GM10847 (cell line): ENCODE data around the gene PHF12.

Experiments
- POLR2A ChIP-seq: IDR thresholded peaks from 2 replicates; pipeline ENCODE4 v1.6.1; 2011; ENCODE audit not compliant: insufficient read length; ENCODE audit errors: extremely low read depth

The PHF12 gene

DNA sequence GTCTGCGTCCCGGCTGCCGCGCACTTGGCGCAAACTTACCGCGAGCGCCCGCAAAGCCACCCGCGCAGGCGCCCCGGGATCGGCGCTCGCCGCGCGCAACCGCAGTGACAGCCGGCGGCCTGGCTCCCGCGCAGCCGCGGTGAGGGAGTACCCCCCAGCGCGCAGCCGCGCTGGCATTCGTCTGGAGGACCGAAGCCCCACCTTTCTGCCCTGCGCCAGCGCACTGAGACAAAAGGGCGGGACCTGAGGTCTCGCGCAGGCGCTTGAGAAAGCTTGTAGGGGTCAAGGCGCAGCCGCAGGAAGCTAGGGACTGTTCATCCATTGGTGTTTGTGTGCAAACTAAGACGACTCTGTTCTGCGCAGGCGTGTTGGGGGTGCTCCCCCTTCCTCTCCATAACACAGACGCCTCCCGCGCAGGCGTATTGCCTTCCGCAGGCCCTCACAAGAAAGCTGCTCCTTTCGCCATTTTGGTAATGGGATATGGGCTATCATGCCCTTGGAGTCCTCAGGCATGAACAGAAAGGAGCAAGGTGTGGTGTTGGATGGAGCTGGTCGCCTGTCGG is at the start of gene PHF12:
Gene PHF12, minus strand, starts transcription at position 91 of the 563 bp plus-strand sequence. CDS start 558 bp downstream, outside the sequence.
- no peak for TF ChIP-seq POLR2A

GRCh38 chr17:29000973-29001372 is 49.7 kb upstream of the PHF12 start:
- TF ChIP-seq POLR2A: no peak

GRCh38 chr17:28999206-28999605 is 47.9 kb upstream of the PHF12 start:
- no peak for TF ChIP-seq POLR2A

DNA sequence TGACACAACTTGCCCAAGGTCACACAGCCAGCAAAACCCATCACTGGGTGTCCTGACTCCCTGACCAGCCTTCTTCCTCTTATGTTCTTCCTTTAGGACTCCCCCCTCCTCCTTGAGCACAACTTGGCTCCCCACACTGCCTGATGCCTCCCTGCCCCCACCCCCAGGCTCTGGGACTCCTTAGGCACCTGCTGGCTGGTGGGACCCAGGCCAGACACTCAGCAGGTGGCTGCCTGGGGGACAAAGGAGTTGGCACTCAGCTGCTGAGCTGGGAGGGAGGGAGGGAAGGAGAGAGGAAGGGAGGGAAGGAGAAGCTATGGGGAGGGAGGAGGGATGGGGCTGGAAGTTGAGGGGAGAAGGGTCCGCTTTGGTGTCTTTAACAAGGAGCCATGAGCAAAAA is 46.5 kb upstream of the PHF12 start:
- TF ChIP-seq POLR2A: no peak

- no peak for TF ChIP-seq POLR2A
Observed at GRCh38 chr17:28996554-28997096, 45.3 kb upstream of the PHF12 start.

DNA sequence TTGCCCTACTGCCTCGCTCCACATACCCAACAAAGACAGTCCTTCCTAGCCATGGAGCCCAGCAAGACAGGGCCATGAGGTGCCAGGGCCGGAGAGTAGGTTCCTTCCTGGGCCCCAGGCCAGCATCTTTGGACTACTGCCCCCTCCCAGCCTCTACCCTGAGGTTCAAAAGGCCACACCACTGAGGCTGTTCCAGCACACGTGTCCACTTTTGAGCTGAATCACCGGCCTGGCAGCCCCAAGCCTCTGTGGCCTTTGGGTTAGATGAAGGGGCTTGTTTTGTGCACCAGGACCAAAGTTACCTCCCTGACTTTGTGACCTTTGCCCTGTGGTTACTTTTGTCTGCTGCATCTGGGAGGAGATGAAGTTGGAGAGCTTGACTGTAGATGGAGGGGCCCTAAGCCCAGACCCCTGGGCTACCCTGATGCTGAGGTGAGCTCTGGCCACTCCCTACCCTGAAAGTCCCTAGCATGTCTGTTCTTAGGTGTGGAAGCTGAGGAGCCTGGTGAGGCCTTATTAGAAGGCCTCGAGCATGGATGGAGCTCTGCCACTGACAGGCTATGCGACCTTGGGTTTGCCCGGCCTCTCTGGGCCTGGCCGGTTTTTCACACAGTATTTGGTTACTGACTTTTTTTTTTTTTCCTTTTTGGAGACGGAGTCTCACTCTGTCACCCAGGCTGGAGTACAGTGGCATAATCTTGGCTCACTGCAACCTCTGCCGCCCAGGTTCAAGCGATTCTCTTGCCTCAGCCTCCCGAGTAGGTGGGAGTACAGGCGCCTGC is 42.5 kb upstream of the PHF12 start:
- no peak for TF ChIP-seq POLR2A

DNA sequence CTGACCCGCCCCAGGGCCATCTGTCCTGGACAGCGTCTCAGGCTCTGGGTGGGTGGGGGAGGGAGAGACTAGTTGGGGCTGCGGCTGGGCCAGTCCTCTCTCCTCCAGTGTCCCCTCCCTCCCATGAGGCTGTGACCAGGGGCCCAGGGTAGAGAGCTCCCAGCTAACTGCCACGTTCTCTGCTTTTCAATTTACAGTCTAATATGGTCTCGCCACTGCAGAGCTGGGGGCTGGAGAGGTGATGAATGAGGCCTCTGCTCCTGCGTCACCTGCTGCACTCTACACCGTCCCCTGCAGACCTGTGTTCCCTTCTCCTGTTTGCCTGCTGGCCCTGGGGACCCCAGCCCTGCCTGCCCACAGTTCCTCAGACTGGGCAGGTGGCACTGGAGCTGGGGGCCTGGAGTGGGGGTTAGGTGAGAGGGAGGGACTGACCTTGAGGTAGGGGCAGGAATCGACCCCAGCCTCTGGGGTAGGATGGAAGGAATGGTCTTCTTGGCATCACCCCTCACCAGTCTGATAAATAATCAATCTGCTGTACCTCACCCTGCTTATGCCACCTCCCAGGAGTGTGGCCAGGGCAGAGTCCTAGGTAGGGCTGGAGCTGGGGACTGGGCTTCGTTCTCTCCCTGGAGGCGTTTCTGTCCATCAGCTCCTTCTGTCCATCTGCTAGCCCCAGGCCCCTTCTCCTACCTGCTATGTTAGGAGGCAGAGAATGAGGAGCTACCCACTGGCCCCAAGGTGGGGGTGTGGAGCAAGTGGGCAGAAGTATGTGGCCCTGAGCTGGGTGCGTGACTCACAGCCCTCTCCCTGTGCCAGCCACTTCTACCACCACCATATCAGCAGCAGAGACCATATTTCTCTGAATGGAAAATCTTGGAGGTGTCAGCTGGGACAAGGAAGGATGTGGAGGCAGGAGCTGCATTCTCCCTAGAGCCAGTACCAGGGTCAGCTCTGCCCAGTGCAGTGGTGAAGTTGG is 41.6 kb upstream of the PHF12 start:
- no peak for TF ChIP-seq POLR2A

GRCh38 chr17:28992185-28992584 is 40.9 kb upstream of the PHF12 start:
- no peak for TF ChIP-seq POLR2A

- no peak for TF ChIP-seq POLR2A
Observed at GRCh38 chr17:28991779-28992178, 40.5 kb upstream of the PHF12 start.

DNA sequence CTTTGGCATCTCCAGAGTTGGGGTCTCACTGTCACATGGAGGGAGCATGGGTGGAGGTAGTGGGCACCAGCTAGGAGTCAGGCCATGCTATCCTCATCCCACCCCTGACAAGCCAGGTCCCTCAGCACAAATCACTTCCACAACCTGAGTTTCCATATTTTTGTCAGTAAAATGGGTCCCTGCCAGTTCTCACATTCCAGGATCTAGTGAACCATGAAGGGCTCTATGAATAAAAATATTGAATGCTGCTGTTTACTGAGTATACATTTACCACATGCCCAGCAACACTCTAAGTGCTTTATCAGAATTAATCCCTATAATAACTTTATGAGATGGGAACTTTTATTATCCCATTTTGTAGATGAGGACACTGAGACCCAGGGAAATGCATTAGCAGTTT is 37.7 kb upstream of the PHF12 start:
- no peak for TF ChIP-seq POLR2A

- TF ChIP-seq POLR2A: no peak
Observed at GRCh38 chr17:28988475-28988874, 37.2 kb upstream of the PHF12 start.

DNA sequence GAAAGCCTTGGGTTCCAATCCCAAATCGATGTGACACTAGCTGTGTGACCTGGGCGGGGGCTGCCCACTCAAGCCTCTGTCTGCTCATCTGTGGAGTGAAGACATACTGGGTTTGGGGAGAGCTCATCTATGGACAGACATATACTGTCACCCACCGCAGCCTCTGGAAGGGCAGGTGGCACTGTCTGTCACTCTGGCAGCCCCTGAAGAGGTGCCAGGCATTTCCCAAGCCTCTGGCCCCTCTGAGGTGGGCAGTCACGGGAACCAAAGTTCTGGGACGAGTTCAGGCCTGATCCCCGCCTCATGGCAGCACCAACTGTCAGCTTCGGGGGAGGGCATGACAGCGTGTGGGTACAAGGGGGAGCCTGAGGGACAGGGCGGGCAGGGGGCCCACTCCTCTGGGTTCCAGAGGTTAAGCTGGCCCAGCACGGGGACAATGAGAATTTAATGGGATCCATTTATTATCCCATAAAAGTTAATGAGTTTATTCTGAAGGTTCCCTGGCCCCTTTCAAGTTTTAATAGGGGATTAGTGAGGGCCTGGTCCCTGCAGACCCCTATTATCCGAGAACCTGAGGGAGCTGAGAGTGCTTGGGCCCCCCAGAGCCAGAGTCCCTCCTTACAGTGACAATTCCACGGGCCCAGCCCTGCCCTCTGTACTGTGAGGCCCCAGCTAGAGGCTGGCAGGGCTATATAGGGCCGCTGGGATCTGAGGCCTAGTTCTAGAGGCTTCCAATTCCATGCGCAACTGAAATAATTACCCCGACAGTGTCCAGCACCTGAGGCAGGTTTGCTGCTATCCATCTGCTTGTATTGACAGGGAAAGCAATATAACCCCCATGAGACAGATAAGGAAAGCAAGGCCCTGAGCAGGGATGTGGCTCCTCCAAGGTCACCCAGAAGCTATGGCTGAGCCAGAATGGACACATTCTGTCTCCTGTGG is 35.7 kb upstream of the PHF12 start:
- no peak for TF ChIP-seq POLR2A

GRCh38 chr17:28985950-28986713 is 34.8 kb upstream of the PHF12 start:
- no peak for TF ChIP-seq POLR2A
